GM21529 (cell line): ENCODE measurements around the gene BROX.
"Not testable (repeated sequence)": the region's sequence is repeated elsewhere in the genome, so short reads cannot be mapped to it uniquely, and the experiment has no call there.

Source experiments
- ATAC-seq: cut with Tn5 transposase; IDR thresholded peaks from one replicate; pipeline ENCODE4 v1.9.1; 2021; ENCODE audit not compliant: unreplicated experiment

The BROX gene

GRCh38 chr1:222732216-222733159, 20.1 kb downstream of the BROX start:
- ATAC-seq, result peak; percentile 98

GRCh38 chr1:222734740-222735139, 22.4 kb downstream of the BROX start:
- no peak for ATAC-seq

- no peak for ATAC-seq
Observed at GRCh38 chr1:222736470-222736869, 24.1 kb downstream of the BROX start.

GRCh38 chr1:222736972-222737371, 24.6 kb downstream of the BROX start, which contains the start of gene FAM177B:
FAM177B (plus strand) TSS chr1:222737202; CDS start chr1:222746546, 9,344 bp downstream.
- ATAC-seq, result no peak

GRCh38 chr1:222739465-222739864, 27.1 kb downstream of the BROX start:
- no peak for ATAC-seq

- ATAC-seq, result no peak
Observed at GRCh38 chr1:222739929-222740328, 27.6 kb downstream of the BROX start.

GRCh38 chr1:222741630-222742457, 29.5 kb downstream of the BROX start:
- not testable (repeated sequence) for ATAC-seq

GRCh38 chr1:222749927-222750326, 37.6 kb downstream of the BROX start:
- ATAC-seq, result no peak

- peak; percentile 94 for ATAC-seq
Observed at GRCh38 chr1:222750651-222751050, 38.3 kb downstream of the BROX start.

- ATAC-seq, result no peak
Observed at GRCh38 chr1:222751255-222751654, 38.9 kb downstream of the BROX start.

- no peak for ATAC-seq
Observed at GRCh38 chr1:222754366-222755139, 42.2 kb downstream of the BROX start.

GRCh38 chr1:222757646-222758268, 45.4 kb downstream of the BROX start:
- no peak for ATAC-seq

GRCh38 chr1:222759451-222760035, 47.2 kb downstream of the BROX start:
- no peak for ATAC-seq

- no peak for ATAC-seq
Observed at GRCh38 chr1:222761083-222761482, 48.7 kb downstream of the BROX start.

- not testable (repeated sequence) for ATAC-seq
Observed at GRCh38 chr1:222762178-222762577, 49.8 kb downstream of the BROX start.

GRCh38 chr1:222767152-222767571, 54.8 kb downstream of the BROX start:
- no peak for ATAC-seq

GRCh38 chr1:222768592-222768991, 56.2 kb downstream of the BROX start:
- ATAC-seq, result no peak

GRCh38 chr1:222769181-222769580, 56.8 kb downstream of the BROX start:
- ATAC-seq, result no peak

- no peak for ATAC-seq
Observed at GRCh38 chr1:222769971-222770620, 57.7 kb downstream of the BROX start.

- ATAC-seq, result peak; percentile 94
Observed at GRCh38 chr1:222772996-222773379, 60.6 kb downstream of the BROX start.
